HG02938 (cell line): ENCODE results near the gene RFTN1.
"Not testable (repeated sequence)": the region's sequence is repeated elsewhere in the genome, so short reads cannot be mapped to it uniquely, and the experiment has no call there.

Experiments
- ATAC-seq: cut with Tn5 transposase; IDR thresholded peaks from one replicate; pipeline ENCODE4 v1.9.1; 2021; ENCODE audit warnings: mild to moderate bottlenecking, moderate library complexity; ENCODE audit not compliant: unreplicated experiment

RFTN1 gene

GRCh38 chr3:16316847-16317560 lies 196.5 kb downstream of the RFTN1 start:
- no peak for ATAC-seq

DNA sequence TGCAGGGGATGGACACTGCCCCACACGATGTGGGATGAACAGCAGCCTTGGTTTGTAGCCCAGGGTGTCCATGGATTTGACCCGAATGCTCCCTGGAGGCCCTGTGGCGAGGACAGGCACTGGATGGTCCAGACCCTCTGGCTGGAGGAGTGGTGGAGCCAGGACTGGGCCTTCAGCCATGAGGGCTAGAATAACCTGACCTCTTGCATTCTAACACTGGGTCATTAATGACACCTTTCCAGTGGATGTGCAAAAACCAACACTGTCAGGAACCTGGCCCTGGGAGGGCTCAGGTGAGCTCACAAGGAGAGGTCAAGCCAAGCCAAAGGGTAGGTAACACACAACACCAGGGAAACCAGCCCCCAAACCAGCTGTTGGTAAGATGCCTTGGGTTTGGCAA lies 197.1 kb downstream of the RFTN1 start:
- no peak for ATAC-seq

DNA sequence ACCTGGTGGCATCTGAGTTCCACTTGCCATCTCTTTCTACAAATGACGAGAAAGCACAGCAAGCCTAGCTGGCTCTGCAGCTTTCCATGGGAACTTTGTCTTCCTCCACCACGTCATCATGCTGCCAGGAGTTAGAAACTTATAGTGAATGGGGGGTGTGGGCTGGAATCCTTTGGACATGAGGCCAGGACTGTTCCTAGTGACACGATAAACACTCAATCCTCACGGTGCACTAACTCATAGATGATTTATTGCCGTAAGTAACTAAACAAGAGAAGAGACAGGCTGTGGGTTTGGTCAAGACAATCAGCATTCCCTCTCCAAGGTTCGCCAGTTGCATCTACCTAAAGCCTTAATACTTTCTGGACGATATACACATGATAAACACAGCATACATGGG lies 197.9 kb downstream of the RFTN1 start:
- ATAC-seq, result no peak

- no peak for ATAC-seq
These were observed 199.4 kb downstream of the RFTN1 start for GRCh38 chr3:16313886-16314645.

DNA sequence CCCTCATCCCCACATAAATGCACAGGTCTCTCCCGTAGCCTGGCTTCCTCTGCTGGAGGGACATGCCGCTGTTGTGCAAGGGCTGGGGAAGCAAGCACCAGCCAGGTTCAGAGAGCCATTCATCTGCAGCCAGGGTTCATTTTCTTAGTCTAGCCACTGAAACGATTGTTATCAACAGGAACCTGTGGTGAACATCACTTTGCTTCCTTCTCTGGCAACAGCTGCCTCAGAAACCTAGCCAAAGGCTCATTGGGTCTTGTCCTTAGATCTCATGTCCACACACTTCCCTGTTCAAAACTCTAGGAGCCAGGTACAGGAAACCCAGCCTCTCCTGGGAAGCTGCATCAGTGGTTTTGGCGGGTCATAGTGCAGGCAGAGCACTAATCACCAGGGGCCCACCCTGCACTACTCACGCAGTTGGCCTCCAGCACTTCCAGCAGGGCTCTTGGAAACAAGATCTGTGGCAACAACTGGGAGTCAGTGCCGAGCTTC lies 201.5 kb downstream of the RFTN1 start:
- peak; percentile 58 for ATAC-seq

DNA sequence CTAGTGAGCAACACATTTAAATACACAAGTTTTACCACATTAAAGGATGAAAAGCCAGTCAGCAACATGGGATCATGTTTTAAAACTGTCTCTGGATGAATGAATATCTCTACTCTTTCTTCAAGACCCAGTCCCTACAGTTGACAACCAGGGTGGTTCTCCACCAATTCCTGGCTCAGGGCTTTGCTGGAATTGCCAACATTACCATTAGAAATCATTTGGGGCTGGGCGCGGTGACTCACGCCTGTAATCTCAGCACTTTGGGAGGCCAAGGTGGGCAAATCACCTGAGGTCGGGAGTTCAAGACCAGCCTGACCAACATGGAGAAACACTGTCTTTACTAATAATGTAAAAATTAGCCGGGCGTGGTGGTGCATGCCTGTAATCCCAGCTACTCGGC lies 203.0 kb downstream of the RFTN1 start:
- not testable (repeated sequence) for ATAC-seq

DNA sequence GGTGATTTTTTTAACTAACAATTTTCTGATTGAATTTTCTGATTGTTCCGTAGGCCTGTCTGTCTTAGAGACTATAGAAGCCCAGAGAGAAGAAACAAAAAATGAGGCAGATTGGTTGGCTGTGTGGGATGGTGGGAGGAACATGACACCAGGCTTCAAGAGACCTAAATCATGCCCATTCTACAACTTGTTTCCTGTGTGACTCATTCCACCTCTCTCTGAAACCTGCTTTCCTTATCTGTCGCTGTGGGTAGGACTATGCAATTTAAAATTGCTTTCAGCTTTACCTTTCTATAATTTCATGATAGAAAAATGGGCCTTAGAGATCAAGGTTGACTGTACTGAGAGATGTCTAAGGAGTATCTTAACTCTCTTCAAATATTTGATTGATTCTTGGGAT lies 203.9 kb downstream of the RFTN1 start:
- ATAC-seq, result peak; percentile 93

DNA sequence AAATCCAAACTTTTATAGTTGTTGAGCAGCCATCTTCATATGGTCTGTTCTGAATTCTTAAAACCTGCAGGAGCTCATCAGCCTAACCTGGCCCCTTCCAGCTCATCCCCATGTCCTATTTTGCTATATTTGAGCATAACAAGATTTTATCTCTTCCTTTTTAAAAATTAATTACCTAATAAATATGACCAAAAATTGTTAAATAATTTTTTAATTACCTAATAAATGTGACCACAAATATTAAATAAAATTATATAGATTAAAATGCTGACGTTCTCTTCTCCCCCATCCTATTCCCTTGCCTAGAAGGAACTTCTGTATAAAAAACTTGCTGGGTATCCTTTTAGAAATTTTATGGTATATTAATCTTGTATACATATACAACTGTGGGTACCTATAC lies 204.8 kb downstream of the RFTN1 start:
- no peak for ATAC-seq

- no peak for ATAC-seq
These were observed 205.5 kb downstream of the RFTN1 start for GRCh38 chr3:16307832-16308531.

DNA sequence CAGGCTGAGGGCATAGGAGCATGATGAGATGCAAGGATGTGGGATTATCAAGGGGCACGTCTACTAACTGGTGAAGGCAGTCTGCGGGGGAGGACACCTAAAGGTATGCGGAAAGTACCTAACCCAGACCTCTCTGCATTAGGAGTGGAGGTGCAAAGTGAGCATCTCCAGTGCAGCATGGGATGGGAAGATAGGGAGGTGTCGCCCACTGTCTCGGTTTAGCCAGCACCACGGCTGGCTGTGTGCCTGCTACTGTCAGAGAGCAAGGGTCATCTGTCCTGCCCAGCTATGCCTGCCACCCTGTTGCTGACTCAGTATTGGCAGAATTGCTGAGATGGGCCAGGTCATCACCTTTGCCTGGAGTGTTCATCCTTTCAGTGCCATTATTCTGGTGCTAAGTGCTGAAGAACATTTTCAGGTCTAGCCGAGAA lies 208.4 kb downstream of the RFTN1 start:
- ATAC-seq, result no peak

DNA sequence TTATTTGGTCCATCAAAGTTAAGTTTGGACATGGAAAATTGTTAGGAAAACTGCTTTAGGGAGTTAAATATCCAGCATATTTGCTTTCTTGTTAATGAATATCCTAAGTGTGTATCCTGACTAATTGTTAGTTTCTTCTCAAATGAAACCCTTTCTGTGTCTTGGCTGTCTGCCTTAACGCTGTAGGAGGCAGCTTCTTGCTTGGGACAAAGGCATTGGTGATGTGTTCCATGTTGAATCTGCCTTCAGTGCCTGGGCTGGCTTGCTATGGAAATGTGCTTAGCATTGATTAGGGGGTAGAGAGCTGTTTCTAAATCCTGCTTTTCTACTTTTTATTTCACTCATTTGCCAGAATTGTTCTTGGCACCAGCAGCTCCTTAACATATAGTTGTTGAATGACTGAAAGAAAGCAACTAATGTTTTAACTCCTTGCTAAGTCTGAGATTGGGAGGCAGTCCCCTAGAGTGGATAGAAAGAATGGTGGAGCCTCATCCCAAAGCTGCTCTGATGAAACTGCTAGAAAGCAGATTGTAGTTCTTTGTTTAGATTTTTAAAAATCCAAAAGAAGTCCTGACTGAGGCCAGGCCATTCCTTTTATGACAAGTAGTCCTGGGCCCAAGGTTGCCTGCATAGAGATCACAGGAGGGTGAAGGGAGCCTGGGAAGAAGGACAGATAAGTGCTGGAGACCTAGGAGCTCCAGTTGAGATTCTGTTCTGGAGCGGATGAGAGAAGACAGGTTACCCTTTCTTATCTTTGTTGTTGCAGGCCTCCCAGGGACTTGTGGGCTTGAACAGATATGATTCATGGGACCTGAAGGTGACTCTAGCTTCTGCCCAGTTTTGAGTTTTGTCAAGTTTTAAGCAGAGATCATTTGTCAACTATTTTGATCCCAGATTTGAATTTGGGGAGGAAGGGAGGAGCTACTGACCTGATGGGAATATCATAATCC lies 209.2 kb downstream of the RFTN1 start:
- ATAC-seq, result no peak

DNA sequence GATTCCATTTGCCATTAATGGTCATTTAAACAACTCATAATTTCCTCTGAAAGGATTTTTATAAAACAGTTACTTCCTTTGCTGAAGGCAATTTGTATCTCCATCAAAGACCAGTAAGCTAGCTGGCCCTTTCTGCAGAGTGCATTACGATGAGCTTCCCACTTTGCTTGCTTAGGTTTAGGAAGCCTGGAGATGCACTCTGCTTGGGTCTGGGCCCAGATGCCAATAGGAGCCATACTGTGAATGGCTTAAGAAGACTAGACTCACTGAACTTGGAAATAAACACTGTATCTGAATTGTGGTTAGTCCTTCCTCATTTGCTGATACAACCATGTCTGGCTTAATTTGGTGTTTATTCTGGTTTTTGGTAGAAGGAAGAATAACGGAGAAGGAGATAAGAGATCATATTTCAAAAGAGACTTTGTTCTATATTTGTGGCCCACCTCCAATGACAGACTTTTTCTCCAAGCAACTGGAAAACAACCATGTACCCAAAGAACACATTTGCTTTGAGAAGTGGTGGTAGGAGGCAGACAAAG lies 210.4 kb downstream of the RFTN1 start:
- ATAC-seq, result no peak

- no peak for ATAC-seq
These were observed 211.3 kb downstream of the RFTN1 start for GRCh38 chr3:16302082-16302631.

- no peak for ATAC-seq
These were observed 212.0 kb downstream of the RFTN1 start for GRCh38 chr3:16301507-16301906.

- peak; percentile 72 for ATAC-seq
These were observed 212.6 kb downstream of the RFTN1 start for GRCh38 chr3:16300881-16301359.

- no peak for ATAC-seq
These were observed 213.2 kb downstream of the RFTN1 start for GRCh38 chr3:16300307-16300706.

DNA sequence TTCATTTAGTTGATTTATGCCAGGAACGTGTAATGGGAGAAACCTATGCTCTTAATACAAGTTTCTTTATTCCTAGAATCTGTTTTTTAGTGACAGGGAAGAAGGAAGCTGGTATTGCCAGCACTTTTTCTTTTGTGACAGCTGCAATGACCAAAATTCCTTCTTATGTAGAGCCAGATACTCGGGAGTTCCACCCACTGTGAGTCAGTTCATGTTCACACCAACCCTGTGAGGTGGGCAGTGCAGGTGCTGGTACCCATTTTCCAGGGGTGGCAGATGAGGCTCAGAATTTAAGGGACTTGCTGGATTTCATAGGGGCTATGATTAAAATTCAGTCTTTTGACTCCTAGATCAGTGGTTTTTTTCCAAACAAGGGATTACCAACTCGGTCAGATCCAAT lies 213.8 kb downstream of the RFTN1 start:
- ATAC-seq, result no peak

DNA sequence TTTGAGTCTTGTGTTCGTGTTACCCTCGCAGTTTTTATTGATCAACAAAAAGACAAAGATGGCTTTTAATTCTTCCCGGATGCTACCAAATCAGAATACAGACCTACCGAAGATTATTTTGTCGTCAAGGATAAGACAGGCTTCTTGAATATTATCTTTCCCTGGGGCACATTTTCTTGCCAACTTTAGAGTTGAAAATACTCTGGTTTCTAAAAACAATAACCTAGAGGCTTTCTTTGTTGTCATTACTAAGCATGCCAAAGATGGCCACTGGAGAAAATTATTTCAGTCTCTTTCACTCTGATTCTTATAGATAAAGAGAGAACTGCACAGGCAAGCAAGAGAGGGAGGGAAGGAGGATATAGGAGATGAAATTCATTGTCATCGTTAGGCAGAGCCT lies 214.6 kb downstream of the RFTN1 start:
- no peak for ATAC-seq

DNA sequence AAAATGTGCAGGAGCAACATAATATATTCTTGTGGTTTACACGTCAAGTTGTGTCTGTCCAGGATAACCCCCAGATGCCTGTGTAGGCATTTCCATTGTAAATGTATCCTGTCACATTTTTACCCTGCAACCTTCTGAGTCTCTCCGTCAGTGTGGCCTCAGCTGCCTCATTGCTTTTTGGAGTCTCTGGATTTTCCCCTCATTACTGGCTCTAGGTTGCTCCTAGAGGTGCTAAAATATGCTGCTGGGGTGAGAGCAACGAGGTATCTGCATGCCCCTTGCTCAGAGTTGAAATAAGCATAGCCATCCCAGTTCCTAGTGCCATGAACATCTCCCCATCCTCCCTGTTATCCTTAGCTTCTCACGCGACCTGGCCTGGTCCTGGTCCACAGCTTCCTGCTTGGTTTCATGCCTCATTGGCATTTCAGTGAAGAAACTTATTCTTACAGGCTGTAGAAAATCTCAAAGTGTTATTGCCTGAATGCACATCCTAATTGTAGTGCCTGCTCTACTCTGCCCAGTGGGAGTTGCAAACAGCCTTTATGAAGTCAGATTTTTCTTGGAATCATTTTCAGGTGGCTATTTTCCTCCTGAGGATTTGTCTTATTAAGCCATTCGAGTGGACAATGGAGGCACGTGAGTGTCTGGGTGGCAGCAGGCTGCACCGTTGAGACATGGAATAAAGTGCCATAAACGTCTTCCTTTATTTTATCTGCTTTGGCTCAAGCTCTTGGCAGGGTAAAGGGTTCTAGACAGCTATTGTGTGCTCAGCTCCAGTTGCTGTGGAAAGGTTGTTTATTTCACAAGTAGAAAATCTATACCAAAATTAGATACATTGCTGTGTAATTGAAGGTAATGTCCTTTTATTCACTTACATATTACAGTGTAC lies 215.3 kb downstream of the RFTN1 start:
- no peak for ATAC-seq
